Right atrium auricular region (tissue), 2 donors: ENCODE measurements around the gene SLC2A4RG. TPM values are rescaled to one million over a fixed set of nuclear protein-coding genes. Genes with fewer than 3 reads are reported as not detected.

ENCODE experiments used
- DNase-seq: peaks from one replicate; pipeline ENCODE4 v3.0.0-alpha.2; 2019; ENCODE audit warnings: low spot score
- H3K27ac ChIP-seq, 2 donors: fragments of 200-600 bp; sonication (generic); 1 replicate in 1 of 2; 2 replicates in 1 of 2; pipeline ENCODE4 v1.5.1; 2016 to 2019
- H3K27me3 ChIP-seq, 2 donors: fragments of 200-600 bp; sonication (generic); one replicate each; pipeline versions ENCODE4 v1.5.1 to v1.6.0; 2017 to 2019
- H3K36me3 ChIP-seq: fragments of 200-600 bp; sonication (generic); one replicate; pipeline ENCODE4 v1.5.1; 2016
- H3K4me1 ChIP-seq, 2 donors: fragments of 200-600 bp; sonication (generic); one replicate each; pipeline versions ENCODE4 v1.5.1 to v1.6.0; 2017 to 2019
- H3K4me3 ChIP-seq, 2 donors: fragments of 200-600 bp; sonication (generic); 1 replicate in 1 of 2; 2 replicates in 1 of 2; pipeline ENCODE4 v1.5.1; 2017 to 2019; ENCODE audit warnings: mild to moderate bottlenecking in 1 of 2, moderate library complexity in 1 of 2
- H3K9me3 ChIP-seq, 2 donors: fragments of 200-600 bp; sonication (generic); one replicate each; pipeline ENCODE4 v1.5.1; 2019
- CTCF ChIP-seq, 2 donors: fragments of 200-600 bp; sonication (generic); IDR thresholded peaks; one replicate each; pipeline ENCODE4 v1.5.1; 2019; ENCODE audit warnings: antibody characterized with exemption in 2 of 2
- total RNA-seq, 2 donors: library from RNA; depleted of rRNA; stranded (reverse); fragments of >200 nt; gene quantifications; one replicate each; pipeline ENCODE4 v1.1.0, GENCODE V29; 2016

Gene SLC2A4RG
- total RNA-seq, 2 donors from 2014 or later = 30.1 to 30.7 TPM

- peaks cover 0 to 40% of the 10 kb centered on the region in 2 donors for H3K4me1 ChIP-seq
- H3K36me3 ChIP-seq = peaks cover 33% of the 10 kb centered on the region
- H3K27ac ChIP-seq = no peak overlapping the region
- no peak for DNase-seq
- TF ChIP-seq CTCF (IDR thresholded peaks at IDR 0.05) = no peak
- H3K9me3 ChIP-seq = no peaks in the 10 kb centered on the region
- H3K27me3 ChIP-seq = no peaks in the 10 kb centered on the region
- peak overlapping the region in 1 of 2 donors; percentile 29 for H3K4me3 ChIP-seq
These were observed 2.5 kb upstream of the SLC2A4RG start for GRCh38 chr20:63736893-63737694.

- no peak overlapping the region for H3K27ac ChIP-seq
- no peak for DNase-seq
- H3K9me3 ChIP-seq = no peaks in the 10 kb centered on the region
These were observed 2.0 kb upstream of the SLC2A4RG start for GRCh38 chr20:63737695-63737944.

GRCh38 chr20:63737945-63738686, 1.5 kb upstream of the SLC2A4RG start:
- Histone ChIP-seq H3K9me3 (no peaks in the 10 kb centered on the region), H3K4me3 (peak overlapping the region in 1 of 2 donors; percentile 61), H3K27me3 (no peaks in the 10 kb centered on the region), H3K27ac (peak overlapping the region; percentile 91 to 93), H3K36me3 (peaks cover 44% of the 10 kb centered on the region), H3K4me1 (peaks cover 0 to 40% of the 10 kb centered on the region in 2 donors)
- no peak for TF ChIP-seq CTCF (IDR thresholded peaks at IDR 0.05)
- DNase-seq = no peak

More at GRCh38 chr20:63737695-63737944, 2.0 kb upstream of the SLC2A4RG start:
- no peak for TF ChIP-seq CTCF (IDR thresholded peaks at IDR 0.05)
- peaks cover 0 to 40% of the 10 kb centered on the region in 2 donors for H3K4me1 ChIP-seq
- no peaks in the 10 kb centered on the region for H3K27me3 ChIP-seq
- peak overlapping the region in 1 of 2 donors; percentile 29 for H3K4me3 ChIP-seq
- H3K36me3 ChIP-seq = peaks cover 39% of the 10 kb centered on the region

- H3K36me3 ChIP-seq = peaks cover 44% of the 10 kb centered on the region
These were observed 868 bp upstream of the SLC2A4RG start for GRCh38 chr20:63738687-63739129.

GRCh38 chr20:63740070-63740626, 572 bp downstream of the SLC2A4RG start:
- DNase-seq = no peak
- H3K4me3 ChIP-seq = peak overlapping the region; percentile 70 to 74
- TF ChIP-seq CTCF (IDR thresholded peaks at IDR 0.05) = no peak
- peak overlapping the region; percentile 94 for H3K27ac ChIP-seq
- peaks cover 0 to 40% of the 10 kb centered on the region in 2 donors for H3K4me1 ChIP-seq
- H3K9me3 ChIP-seq = no peaks in the 10 kb centered on the region
- H3K27me3 ChIP-seq = no peaks in the 10 kb centered on the region
- peaks cover 35% of the 10 kb centered on the region for H3K36me3 ChIP-seq

More at GRCh38 chr20:63738687-63739129, 868 bp upstream of the SLC2A4RG start:
- Histone ChIP-seq H3K9me3 (no peaks in the 10 kb centered on the region), H3K27ac (peak overlapping the region; percentile 91 to 93), H3K4me1 (peaks cover 0 to 40% of the 10 kb centered on the region in 2 donors), H3K4me3 (peak overlapping the region; percentile 43 to 61), H3K27me3 (no peaks in the 10 kb centered on the region)
- TF ChIP-seq CTCF (IDR thresholded peaks at IDR 0.05) = no peak
- DNase-seq = peak; percentile 73
